Choroid plexus epithelial cell (primary cell): ENCODE data around the gene C2CD4A.
A peak's percentile ranks its signal among the peaks of the same experiment; 100 is the strongest.

ENCODE experiments used
- DNase-seq: peaks from one replicate; pipeline ENCODE4 v3.0.0-alpha.2; 2010; ENCODE audit warnings: low read depth
- H3K4me3 ChIP-seq: 2 replicates; pipeline ENCODE4 v1.5.1; 2011; ENCODE audit warnings: low read depth, mild to moderate bottlenecking, control low read depth, low read length, moderate library complexity
- CTCF ChIP-seq: conservative IDR thresholded peaks from 2 replicates; pipeline ENCODE4 v1.5.1; 2011; ENCODE audit warnings: low read depth, mild to moderate bottlenecking, control low read depth, inconsistent platforms, low read length, moderate library complexity

The C2CD4A gene

GRCh38 chr15:62087671-62088352, 21.0 kb downstream of the C2CD4A start:
- DNase-seq = peak; percentile 63
- no peak for TF ChIP-seq CTCF
- no peak overlapping the region for H3K4me3 ChIP-seq

GRCh38 chr15:62088353-62088693, 21.5 kb downstream of the C2CD4A start:
- TF ChIP-seq CTCF = no peak
- DNase-seq = no peak
- no peak overlapping the region for H3K4me3 ChIP-seq

GRCh38 chr15:62089616-62090015, 22.8 kb downstream of the C2CD4A start:
- DNase-seq = no peak
- TF ChIP-seq CTCF = no peak
- H3K4me3 ChIP-seq = no peak overlapping the region

GRCh38 chr15:62090988-62091387, 24.2 kb downstream of the C2CD4A start:
- no peak overlapping the region for H3K4me3 ChIP-seq
- no peak for TF ChIP-seq CTCF
- no peak for DNase-seq

GRCh38 chr15:62093809-62094208, 27.0 kb downstream of the C2CD4A start:
- H3K4me3 ChIP-seq = no peak overlapping the region
- TF ChIP-seq CTCF = no peak
- DNase-seq = no peak

- no peak overlapping the region for H3K4me3 ChIP-seq
- no peak for DNase-seq
- TF ChIP-seq CTCF = no peak
Observed at GRCh38 chr15:62094388-62094787, 27.6 kb downstream of the C2CD4A start.

- H3K4me3 ChIP-seq = no peak overlapping the region
- peak; percentile 37 for DNase-seq
- TF ChIP-seq CTCF = no peak
Observed at GRCh38 chr15:62099094-62099601, 32.4 kb downstream of the C2CD4A start.
